Measurements from ENCODE around the gene PCDH9.

Gene PCDH9, protein sequence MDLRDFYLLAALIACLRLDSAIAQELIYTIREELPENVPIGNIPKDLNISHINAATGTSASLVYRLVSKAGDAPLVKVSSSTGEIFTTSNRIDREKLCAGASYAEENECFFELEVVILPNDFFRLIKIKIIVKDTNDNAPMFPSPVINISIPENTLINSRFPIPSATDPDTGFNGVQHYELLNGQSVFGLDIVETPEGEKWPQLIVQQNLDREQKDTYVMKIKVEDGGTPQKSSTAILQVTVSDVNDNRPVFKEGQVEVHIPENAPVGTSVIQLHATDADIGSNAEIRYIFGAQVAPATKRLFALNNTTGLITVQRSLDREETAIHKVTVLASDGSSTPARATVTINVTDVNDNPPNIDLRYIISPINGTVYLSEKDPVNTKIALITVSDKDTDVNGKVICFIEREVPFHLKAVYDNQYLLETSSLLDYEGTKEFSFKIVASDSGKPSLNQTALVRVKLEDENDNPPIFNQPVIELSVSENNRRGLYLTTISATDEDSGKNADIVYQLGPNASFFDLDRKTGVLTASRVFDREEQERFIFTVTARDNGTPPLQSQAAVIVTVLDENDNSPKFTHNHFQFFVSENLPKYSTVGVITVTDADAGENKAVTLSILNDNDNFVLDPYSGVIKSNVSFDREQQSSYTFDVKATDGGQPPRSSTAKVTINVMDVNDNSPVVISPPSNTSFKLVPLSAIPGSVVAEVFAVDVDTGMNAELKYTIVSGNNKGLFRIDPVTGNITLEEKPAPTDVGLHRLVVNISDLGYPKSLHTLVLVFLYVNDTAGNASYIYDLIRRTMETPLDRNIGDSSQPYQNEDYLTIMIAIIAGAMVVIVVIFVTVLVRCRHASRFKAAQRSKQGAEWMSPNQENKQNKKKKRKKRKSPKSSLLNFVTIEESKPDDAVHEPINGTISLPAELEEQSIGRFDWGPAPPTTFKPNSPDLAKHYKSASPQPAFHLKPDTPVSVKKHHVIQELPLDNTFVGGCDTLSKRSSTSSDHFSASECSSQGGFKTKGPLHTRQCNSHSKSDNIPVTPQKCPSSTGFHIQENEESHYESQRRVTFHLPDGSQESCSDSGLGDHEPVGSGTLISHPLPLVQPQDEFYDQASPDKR (N-terminal part only)

DNA sequence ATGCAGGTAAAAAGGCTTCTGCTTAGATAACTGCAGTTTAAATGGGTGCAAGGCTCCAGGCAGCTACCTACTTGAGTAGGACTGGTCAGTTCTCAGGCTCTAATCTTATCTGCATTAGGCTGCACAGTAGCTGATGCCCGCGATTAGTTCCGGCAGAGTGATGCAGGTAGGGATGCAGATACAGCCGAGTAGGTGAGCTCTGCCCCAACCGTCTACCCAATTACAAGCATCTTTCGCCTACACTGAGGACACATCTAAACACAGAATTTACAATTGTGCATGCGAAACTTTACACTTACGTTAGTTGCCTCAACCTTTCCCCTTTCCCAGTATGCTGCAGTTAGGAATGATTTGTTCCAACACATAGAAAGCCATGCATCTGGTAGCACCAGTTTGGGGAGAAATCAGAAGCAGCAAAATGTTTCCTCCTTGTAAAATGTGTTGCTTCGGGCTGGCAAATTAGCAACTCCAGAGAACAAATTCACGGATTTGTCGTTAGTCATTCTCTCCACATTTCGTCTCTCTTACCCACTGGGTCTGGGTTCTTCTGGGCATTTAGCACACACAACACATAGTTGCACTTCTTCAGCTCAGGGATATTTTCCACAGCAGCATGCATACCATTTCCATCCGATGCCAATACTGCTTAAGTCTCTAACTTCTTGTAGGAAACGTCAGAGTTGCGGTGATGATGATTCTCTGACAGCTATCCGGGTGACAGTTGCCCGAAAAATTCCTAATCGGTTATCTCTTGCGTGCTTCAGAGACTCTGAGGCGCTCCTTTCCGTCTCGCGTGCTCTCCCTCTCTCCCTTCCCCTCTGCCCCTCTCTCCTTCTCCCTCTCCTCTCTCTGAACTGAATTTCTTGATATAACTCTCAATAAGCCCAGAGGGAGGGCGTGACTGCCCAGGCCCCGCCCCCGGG lies at the start of gene PCDH9:
TSS of gene PCDH9 (minus strand) at position 856 of the 923 bp plus-strand sequence. CDS start 1,896 bp downstream, outside the sequence.
- DNase-seq, result peak; percentile 9

DNA sequence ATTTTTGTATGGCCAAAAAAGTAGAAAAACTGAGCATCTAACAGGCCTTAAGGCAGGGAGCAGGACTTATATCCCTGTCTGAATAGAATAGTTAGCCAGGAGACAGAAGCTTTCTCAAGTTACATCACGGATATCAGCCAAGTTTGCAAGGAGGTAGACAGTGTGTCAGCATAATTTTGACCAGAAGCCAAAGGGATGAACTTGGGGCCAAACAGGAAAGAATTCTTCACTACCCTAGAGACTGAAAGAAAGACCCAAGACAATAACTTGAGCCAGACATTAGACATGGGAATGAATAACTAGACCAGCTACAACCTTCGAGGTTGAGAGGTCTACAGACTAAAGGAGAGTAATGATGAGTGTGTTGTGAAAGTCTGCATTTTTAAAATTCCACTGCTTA lies 48.1 kb upstream of the PCDH9 start:
- DNase-seq, result peak; percentile 70

- no peak for DNase-seq
Observed at GRCh38 chr13:67277581-67277980, 47.4 kb upstream of the PCDH9 start.

DNA sequence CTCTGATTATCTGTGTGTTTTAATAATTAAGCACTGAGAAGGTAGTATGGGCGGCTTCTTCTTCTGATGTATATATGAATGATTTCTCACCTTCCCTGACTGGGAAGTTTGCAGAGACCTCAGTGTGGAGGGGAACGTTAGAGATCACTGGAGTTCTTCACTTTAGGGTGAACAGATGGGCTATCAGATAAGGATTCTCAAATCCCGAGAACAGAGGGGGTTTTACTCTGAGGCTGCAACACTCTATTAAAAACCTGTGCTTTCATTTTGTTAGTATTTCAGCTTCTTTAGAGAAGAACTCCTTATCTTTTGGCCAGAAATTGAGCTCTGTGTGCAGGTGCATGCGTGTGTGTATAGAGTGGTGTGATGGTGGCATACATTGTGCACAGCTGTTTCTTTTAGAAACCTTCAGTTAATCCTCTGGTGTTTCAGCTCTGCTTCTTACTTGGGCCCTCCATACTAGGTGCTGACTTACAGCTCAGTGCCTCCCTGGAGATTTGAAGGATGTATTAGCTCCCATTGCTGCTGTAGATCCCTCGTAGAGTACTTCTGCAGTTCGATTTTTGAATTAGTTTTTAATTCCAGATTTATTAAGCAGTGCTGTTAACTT lies 45.3 kb upstream of the PCDH9 start:
- no peak for DNase-seq

DNA sequence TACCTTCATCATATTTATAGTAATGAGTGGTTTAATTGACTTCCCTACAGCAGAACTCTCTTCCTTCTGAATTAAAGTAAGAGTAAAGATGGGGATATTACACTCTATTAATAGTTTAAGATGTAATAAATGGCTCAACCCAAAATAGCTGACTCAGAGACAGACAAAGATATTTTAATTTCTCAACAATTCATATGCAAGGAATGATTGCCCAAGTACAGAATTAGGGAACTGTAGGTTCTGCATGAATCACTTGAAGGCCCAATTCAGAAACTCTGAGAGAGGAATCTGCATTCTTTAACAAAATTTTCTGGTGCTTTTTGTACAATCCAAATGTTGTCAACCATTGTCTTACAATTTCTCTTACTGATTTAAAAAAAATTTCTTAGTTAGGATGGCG lies 42.9 kb upstream of the PCDH9 start:
- DNase-seq, result peak; percentile 32

DNA sequence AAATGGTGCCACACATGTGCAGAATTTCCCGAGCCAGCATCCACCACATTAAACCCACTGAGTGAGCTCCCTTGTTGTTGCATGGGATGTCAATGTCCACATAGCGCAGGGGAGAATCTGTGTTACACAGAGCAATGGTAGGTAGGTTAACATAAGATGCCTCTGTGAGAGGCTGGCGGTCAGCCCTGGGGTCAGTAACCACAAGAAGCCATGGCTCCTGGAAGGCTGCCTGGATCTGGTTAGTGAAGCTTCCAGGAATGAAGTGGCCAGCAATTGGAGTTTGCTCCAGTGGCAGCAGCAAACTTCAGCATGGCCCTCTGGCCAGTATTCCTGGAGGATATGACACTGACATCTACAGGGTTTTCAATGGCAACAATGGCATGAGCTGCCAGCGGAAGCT lies 37.0 kb upstream of the PCDH9 start:
- no peak for DNase-seq

- no peak for DNase-seq
Observed at GRCh38 chr13:67259208-67259607, 29.1 kb upstream of the PCDH9 start.

DNA sequence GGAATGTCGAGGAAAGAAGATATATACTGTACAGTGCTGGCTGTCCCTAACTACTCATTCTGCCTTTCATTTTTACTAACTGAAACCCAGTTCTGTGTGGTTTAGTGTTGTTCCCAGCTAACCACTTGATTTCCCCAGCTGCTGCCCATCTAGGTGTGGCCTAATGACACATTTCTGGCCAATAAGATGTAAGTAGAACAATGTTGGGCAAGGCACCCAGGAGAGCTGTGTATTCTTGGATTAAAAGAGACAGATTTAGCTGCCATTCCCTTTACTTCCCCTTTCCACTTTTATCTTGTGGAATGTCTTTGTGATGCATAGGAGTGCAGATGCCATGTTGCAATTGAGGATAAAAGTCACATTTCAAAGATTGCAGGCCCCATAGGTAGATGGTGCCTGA lies 28.3 kb upstream of the PCDH9 start:
- DNase-seq, result no peak

GRCh38 chr13:67238861-67239260 lies 8.7 kb upstream of the PCDH9 start:
- DNase-seq, result no peak

GRCh38 chr13:67238277-67238859 lies 8.2 kb upstream of the PCDH9 start:
- peak; percentile 14 for DNase-seq

DNA sequence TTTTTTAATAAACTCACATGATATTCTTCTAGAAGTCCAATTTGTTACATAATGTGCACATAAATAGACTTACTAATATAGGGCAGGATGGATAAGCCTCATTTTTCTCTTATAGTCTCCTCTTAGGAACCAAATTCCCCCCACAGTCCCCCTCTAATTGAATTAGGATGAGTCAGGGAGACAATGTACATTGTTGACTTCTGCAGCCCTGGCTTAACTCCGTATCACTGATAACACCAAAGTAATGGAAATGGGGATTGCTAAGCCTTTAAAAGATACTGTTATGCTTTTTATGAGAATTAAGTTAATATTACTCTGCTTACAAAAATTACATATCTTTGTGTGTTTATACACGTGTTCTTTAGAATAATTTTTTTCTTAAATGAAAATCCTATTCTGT lies 5.1 kb upstream of the PCDH9 start:
- no peak for DNase-seq

GRCh38 chr13:67232384-67232783 lies 2.2 kb upstream of the PCDH9 start:
- DNase-seq, result no peak

- no peak for DNase-seq
Observed at GRCh38 chr13:67231289-67232000, 1.3 kb upstream of the PCDH9 start.

DNA sequence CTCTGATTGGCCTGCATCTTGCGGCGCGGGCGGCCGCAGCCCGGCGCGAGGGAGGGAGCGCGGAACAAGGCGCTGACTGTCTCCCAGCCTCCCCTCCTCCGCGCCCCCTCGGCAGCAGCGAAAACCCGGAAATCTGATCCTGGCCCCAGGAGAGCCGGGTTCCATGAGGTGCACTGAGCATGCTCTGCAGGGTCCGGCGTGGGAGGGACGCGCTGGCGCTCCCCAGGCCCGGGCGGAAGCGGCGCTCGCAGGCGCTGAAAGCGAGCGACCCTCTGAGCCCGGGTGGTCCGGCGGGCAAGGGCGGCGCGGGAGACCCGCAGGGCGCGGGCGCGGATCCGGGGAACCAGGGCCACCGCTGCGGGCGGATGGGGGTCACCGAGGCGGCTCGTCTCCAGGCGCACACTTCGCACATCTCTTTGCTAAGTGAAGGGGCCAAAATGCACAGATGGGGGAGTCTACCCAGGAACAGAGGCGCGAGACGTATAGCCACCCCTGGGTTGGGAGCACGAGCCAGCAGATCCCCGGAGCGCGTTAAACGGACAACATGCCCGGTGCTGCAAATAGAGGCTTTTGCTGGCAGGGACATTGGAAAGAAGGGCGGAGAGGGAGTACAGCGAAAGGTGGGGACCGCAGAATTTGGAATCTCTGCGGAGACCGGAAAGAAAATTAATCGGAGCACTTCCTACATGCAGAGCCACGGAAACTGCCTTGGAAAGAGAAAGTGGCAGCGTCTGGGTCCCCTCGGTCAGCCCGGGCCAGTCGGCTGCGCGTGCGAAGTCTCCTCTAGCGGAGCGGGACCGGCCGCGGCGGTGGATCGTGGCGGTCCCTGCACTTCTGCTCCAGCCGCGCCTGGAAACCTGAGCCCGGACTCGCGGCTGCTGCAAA lies 510 bp upstream of the PCDH9 start:
- DNase-seq, result peak; percentile 96

DNA sequence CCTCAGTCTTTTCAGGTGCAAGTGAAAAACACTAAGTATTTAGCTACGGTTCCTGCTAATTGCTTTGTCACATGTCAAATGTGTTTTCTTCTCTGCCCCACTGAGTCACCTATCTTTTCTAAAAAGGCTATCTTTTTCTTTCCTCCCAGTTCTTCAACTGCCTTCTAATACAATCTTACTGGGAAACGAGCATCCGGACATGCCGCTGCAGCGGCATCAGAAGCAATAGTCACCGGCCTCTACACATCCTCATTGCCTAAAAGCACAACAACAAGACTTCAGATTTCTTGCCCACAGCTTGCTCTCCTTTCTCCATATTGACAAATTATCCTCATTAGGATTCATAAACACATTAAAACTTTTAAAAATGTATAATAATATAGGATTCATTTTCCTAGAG lies 1.2 kb downstream of the PCDH9 start:
- DNase-seq, result peak; percentile 27

DNA sequence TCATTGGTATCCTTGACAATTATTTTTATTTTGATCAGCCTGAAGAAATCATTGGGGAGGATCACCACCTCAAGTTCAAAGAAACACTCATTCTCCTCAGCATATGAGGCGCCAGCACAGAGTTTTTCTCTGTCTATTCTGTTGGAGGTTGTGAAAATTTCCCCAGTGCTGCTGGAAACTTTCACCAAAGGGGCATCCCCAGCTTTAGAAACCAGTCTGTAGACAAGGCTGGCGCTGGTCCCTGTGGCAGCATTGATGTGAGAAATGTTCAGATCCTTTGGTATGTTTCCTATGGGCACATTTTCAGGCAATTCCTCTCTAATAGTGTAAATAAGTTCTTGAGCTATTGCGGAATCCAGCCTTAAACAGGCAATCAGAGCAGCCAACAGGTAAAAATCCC lies 2.1 kb downstream of the PCDH9 start:
- DNase-seq, result no peak

GRCh38 chr13:67227131-67227983 lies 2.8 kb downstream of the PCDH9 start:
- no peak for DNase-seq

DNA sequence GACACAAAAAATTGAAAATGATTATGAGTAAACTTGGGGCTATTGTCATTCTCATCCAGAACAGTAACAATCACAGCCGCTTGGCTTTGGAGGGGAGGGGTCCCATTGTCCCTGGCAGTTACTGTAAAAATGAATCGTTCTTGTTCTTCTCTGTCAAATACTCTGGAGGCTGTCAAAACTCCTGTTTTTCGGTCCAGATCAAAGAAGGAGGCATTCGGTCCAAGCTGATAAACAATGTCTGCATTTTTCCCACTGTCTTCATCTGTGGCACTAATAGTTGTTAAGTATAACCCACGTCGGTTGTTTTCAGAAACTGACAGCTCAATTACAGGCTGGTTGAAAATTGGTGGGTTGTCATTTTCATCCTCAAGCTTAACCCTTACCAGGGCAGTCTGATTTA lies 3.4 kb downstream of the PCDH9 start:
- no peak for DNase-seq
